GM19025 (cell line): ENCODE measurements around the gene HOXC9.

Experiments used
- ATAC-seq: cut with Tn5 transposase; IDR thresholded peaks from one replicate; pipeline ENCODE4 v1.9.1; 2021; ENCODE audit warnings: mild to moderate bottlenecking, low read depth, moderate library complexity; ENCODE audit not compliant: unreplicated experiment

The HOXC9 gene

DNA sequence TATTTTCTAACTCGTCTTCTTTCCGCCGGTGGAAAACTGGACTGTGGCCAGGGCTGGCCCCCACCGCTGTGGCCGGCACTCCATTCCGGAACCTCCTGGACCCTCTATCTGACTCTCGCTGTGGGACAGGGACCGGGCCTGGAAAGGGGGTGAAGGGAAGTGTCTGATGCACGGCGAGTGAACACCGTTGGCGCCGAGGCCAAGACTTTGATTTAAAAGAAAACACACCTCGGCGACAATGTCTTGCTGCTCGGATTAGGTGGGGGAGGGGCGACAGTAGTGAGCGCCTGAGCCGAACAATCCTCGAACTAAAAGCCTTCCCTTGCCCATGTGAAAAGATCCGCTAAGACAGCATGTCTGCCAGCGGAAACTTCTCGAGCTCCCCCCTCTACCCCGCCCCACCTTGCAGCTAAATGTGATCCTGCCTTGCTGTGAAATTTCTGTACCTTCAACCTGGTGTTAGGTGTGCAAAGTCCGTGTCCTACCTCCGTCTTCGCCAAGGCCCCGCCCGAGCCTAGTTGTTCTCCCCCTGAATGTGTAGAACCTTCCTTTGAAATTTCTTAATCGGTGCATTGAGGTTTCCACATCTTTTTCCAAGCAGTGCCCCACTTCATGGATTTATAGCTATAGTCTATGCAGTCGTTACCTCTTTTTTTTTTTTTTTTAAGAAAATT lies 24.3 kb upstream of the HOXC9 start:
- no peak for ATAC-seq

DNA sequence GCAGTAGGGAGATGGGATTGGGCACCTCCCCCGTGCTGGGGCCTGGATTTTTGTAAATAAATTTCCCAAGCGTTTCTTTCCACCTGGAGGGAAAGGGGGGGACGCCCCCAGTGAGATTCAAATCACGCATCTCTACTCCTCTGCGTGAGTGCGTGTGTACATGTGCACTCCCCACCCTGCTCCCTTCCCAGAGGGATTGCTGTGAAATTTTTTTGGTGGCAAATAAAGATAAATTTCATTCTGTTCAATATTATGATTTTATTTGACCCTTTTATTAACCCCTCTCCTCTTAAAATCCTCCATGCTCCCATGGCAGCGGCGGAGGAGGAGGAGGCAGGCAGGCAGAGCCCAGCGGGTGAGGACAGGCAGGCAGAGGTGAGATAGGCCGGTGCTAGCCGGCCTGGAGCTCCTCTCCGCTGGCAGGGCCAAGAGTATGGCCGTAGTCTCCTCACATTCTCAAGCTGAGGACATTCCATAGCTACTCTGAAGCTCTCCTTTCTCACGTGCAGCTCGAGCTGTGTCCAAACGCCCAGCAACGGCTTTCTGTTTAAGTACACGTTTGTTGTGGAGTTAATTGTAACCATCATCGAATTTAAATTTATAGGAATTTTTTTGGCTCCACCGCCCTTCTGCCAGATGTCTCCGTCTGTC lies 23.7 kb upstream of the HOXC9 start:
- ATAC-seq: no peak

DNA sequence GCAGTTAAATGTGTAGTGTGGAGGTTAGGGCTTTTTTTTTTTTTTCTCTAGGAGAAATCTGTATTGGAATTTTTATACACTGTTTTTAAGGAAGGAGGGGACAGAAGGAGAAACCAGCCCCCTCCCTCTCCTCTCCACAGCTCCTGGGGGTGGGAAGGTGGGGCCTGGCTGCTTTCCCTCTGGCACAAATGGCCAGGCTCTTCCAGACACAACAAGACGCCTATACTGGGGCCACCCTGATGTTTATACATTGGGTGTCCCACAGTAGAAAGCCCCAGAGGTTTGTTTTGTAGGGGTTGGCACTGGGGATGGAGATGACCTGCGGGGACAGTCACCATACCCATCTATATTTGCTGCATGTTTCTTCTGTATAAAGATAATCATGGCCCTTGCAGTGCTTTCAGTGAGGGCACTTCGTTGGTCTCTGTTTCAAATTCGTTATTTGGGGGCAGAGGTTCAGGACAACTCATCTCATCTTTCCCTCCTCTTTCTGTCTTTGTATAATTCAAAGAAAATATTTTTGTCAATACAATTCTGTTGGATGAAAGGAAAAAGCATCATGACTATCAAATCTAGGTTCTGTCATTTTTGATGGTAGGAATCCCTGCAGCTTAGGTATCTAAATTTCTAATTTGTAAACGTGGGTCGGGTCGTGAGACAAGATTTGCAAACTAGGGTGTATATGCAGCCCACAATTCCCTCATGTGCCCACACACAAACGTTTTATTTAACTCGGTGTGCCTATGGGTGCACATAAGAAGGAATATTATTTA lies 23.0 kb upstream of the HOXC9 start:
- no peak for ATAC-seq

DNA sequence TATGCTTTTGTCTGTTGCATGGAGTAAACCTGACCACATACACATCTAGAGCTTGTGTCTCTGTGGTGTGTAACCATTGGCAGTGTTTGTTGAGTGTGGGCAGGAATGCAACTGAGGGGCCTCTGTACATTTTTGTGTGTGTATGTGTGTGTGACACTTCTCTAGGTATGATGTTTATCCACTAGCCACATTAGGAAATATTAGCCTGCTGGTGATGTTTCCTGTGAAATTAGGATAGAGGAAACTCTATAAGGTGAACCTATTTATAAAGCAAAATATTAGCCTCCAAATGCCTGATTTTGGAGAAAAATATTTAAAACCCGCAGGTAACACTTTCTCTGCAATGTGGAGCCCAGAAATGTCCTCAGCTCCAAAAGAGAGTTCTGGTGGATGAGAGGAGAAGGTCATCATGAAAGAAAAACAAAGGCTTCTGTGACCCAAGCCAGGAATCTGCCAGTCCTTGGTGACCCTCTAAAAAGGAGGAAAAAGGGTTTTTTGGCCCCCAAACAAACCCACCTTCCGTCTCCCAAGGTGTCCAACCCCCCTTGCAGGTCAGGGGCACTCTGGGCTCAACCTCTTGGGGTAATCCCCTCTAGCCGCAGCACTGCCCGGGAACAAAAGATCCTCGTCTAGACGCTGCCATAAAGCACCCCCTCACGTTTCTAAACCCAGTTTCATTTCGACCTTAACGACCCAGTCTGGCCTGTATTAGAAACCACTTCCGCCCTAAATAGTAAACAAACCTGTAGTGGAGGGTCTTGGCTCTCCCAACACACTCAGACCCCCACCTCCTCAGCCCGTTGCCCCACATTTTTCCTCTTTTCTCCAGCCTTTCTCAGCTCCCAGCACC lies 22.1 kb upstream of the HOXC9 start:
- no peak for ATAC-seq

DNA sequence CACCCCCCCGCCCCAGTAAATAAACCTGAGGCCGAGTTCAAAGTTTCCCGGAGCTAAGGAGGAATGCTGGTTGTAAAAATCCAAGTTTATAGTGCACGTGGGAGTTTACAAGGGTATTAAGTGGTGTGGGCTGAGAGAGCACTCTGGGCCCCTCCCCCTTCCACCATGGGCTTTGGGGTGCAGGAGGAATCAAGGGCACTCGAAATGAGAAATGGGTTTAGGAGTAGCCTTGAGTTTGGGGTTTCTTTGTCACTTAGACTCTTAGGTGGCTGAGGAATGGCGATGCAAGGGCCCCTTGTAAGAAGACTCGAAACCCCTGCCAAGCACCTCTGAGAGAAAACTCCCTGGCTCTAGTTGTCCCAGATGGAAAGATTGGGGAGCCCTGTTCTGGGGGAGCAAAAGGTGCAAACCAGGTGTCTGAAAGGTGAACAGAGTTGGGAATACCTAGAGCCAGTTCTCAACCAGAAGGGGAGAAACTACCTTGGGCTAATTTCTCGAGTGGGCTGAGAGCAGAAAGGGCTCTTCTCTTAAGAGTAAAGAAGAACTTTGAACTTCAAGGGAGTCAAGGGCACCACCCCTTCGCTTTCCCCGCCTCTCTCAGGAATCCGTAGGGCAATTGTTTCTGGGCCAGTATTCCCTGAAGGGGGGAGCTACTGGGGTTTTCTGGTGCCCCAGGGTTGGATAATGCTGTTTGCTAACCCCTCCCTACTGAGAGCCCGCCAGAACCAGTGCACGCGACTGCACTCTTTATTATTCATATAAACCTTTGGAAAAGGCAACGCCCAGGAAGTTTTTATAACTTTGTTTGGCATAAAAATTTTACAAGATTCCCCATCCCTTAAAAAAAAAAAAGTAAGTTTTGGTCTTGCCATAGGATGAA lies 21.2 kb upstream of the HOXC9 start:
- no peak for ATAC-seq

DNA sequence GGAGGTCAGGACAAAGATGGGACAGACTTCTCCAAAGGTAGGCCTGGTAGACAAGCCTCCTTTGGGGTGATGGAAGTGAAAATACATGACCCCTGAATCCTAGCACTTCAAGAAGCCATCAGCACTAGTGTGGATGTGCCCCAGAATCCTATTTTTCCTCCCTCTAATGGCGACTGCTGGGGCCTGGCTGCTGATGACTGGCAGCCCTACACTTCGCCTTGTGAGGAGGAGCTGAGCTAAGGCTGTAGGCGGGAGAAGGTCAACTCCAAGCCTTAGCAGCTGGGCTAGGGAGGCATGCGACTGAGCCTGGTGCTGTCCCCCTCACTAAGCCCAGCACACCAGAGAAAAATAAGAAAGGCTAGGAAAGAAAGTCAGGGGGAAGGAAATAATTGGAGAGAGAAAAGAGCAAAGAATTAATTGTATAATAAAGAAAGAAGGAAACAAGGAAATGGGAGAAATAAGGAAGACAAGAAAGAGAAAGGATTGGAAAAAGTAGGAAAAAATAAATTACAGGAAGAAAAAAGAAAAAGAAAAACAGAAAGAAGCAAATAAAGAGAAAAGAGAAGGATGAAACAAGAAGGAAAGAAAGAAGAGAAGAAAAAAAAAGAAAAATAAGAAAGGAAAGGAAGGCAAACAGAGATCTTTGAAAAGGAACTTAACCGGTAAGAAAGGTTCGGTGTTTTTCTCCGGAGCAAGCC lies 19.7 kb upstream of the HOXC9 start:
- ATAC-seq: no peak

DNA sequence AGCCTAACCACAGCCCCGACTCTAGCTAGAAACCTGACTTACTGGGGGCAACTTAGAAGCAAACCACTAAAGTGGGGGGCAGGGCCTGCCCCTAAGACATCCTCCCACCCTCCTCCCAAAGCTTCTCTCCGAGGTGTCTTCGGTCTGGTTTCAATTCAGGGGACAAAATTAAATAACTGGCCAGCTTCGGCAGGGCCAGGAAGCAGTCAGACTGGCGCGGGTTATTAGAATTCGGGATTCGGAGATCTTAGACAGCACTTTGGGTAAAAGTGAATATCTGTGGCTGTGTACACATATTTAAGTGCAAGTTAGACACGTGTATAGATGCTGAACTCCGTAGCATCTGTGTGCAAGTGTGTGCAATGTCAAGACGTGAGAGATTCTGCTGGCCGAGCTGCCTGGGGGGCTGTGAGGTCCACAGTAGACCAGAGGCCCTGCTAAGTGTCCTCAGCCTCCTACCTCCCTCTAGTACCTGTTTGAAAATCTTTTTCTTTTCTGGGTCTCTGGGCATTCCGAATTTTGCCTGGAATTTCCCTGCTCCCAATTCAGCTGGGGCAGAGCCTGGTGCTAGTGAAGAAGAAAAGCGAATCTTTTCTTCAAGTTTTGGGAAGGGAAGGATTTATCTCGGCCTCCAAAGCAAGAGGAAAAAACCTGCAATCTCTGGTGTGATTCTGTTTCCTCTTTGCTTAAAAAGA lies 19.0 kb upstream of the HOXC9 start:
- no peak for ATAC-seq

DNA sequence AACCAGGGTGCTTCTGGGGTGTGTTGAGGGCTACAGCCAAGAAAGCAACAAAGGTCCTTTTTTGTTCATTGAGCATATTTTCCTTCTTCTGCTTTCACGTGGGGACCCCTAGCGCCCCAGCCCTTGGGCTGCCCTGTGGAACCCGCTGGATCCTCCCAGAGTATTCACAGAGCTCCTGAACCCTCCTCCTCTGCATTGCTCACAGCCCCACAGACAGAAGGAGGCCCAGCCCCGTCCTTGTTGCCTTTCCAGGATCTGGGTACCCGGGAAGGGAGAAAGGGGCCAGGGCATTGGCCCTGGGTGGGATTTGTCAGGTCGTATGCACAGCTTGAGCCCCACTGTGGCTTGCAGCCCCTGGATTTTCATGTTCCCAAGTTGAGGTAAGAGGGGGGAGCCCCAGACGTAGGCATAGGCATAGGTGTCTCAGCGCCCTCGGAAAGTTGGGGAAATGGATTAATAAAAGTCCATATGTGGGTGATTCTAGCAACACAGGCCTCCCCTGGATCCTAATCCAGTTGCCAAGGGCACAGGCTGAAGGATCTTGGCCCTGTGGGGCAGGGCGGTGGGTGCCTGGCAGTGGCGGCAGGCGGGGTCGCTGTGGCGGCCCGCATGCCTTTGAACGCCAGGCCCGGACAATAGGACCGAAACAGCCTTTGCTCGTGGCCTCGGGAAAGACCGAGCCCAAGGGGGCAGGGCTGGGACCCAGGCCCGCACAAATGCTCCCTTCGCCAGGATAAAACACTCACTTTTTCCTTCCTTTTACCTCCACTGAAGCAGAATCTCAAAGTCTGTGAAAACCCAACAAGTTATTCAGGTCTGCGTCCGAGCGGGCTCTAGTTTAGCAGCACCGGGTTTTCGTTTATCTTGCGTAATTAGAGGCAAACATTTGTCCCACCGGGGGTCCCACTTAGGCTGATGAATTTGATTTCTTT lies 18.1 kb upstream of the HOXC9 start:
- ATAC-seq: no peak

DNA sequence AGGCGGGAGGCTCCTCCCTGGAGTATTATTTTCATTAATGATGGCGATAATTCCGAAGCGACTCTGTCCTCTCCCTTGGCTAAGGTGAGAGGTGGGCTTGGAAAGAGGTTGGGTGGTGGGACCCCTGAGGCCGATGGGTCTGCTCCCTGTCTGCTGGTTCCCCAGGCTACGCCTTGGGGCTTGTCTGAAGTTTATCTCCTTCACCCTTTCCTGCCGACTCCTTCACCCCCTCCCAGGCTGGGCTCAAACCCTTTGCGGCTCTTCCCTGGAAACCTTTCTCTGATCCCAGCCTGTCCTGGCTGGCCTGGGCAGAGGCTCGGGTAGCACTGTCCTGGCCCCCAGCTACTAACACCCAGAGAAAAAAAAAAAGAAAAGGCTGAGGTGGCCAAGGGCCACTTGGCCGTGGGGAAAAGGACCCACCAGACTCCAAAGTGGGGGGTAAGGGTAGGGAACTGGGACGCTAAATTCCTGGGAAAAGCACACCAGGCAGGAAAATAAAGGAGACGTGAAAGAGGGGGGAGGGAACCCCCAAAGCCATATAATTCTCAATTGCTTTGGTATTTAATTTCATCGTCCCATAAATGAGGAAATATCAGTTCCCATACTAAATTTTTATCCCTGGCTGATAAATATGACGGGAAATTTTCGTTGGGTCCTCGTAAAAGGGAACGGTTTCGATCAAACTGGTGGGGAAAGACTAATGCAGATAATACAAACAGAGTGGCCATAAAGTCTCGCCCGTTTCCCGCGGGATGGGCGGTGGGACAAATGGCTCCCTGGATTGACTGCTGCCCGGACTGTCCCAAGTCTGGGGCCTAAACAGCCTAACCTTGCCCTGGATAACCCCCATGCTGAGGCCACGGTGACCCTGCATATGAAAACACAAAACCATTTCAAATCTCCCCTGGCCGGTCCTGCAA lies 17.1 kb upstream of the HOXC9 start:
- no peak for ATAC-seq

DNA sequence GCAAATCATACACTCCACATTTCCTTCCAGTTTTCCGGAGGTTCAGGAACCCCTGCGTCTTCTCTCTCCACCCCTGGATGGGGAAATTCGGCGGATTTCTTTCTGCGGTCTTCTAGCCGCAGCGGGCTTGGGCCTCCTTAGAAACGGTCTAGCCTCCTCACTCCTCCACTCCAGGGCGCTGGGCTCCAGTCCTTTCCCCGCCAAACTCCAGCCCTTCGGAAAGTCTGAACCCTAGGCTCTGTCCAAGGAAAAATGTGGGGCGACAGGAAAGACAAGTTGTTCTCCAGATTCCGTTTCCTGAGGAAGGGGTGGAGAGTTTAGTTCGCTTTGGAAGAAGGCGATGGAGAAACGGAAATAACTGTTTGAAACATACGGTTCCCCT lies 16.4 kb upstream of the HOXC9 start:
- no peak for ATAC-seq

DNA sequence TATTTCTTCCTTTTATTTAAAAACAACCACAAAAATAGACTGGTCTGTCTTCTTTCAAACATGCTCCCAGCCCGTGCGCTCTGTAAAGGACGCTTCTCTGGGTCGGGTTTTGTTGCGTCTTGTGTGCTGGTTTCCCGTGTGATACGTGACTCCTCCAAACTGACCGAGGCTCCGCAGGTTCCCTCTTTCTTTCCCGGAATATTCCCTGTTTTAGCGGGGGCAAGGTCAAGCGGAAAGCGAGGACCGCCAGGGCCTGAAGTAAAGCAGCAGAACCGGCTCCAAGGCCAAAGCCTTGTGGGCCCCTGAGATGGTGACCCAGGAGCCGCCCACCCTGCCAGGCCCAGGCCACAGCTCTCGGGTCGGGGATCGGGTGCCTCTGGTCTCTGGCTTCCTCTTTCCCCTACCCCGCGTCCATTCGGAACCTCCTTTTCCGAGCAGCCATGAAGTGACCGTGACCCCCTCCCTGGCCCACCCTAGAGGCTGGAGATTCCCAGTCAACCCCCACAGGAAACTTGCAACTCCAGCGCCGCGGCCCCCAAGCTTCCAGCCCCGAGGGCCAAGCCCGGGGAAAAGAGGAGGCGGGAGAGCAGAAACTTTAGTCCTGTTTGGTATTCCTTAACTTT lies 15.9 kb upstream of the HOXC9 start:
- no peak for ATAC-seq

DNA sequence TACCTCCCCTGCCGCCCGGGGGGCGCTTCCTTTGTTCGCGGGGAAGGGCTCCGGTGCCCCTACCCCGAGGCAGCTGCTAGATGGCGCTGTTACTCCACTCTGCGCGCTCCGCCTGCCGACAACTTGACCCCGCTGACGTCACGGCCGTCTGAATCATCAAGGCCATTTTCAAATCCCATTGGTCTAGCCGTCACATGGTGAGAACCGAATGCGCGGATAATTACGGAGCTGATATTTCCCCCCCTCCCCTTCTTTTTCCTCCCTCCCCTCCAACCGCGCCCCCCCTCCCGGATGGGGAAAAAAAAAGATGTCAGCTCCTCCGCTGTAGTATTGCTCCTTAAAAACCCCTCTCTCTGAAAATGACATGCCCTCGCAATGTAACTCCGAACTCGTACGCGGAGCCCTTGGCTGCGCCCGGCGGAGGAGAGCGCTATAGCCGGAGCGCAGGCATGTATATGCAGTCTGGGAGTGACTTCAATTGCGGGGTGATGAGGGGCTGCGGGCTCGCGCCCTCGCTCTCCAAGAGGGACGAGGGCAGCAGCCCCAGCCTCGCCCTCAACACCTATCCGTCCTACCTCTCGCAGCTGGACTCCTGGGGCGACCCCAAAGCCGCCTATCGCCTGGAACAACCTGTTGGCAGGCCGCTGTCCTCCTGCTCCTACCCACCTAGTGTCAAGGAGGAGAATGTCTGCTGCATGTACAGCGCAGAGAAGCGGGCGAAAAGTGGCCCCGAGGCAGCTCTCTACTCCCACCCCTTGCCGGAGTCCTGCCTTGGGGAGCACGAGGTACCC lies 14.9 kb upstream of the HOXC9 start, which contains the start of gene HOXC10:
HOXC10 (plus strand) TSS at position 246 of the 791 bp plus-strand sequence; CDS start at position 360, 114 bp downstream.
- peak; percentile 61 for ATAC-seq

DNA sequence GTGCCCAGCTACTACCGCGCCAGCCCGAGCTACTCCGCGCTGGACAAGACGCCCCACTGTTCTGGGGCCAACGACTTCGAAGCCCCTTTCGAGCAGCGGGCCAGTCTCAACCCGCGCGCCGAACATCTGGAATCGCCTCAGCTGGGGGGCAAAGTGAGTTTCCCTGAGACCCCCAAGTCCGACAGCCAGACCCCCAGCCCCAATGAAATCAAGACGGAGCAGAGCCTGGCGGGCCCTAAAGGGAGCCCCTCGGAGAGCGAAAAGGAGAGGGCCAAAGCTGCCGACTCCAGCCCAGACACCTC lies 14.3 kb upstream of the HOXC9 start:
- no peak for ATAC-seq

DNA sequence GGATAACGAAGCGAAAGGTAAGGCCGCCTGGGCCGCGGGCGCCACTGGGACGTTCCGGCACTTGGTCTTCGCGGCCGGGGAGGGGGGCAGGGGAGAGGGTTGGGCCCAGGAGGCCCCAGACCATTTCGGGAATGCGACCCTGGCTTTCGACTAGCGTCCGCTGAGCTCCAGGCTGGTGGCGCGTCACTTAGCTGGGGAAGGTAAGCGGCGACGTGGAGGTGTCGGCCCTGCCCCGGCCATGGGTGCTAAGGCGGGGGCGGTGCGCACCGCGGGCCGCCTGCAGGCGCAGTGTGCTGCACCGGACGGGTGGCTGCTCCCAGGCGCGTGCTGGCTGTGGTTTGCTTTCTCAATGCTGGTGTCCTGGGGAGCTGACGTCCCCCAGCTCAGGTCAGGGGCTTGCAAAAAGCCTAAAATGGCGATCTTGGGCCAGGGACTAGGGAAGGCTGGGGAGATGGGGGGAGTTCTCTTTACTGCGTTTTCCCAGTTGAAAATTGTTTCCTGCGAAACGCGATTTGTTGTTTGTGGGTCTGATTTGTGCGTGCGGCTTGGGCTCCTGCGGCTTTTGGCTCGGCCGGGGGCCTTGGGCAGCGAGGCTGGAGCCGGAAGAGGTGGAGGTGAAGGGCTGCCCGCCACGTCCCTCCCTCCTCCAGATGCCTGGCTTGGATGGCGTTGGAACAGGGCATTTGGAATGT lies 13.8 kb upstream of the HOXC9 start:
- ATAC-seq: no peak
